Mesodermal cell (in vitro differentiated cells): ENCODE measurements around the gene PRAMEF13.
"Not testable (repeated sequence)": the region's sequence is repeated elsewhere in the genome, so short reads cannot be mapped to it uniquely, and the experiment has no call there.

ENCODE experiments used
- H3K27ac ChIP-seq: 2 replicates; pipeline ENCODE4 v1.7.0; 2013; ENCODE audit warnings: mild to moderate bottlenecking, low read depth, low read length, moderate library complexity; ENCODE audit not compliant: severe bottlenecking
- H3K36me3 ChIP-seq: 2 replicates; pipeline ENCODE4 v1.7.1; 2013; ENCODE audit warnings: mild to moderate bottlenecking, low read length, moderate library complexity; ENCODE audit not compliant: control insufficient read depth, insufficient read depth
- H3K4me1 ChIP-seq: one replicate; pipeline ENCODE4 v1.7.1; 2013; ENCODE audit warnings: mild to moderate bottlenecking, low read length; ENCODE audit not compliant: insufficient read depth, control insufficient read depth, poor library complexity, severe bottlenecking
- H3K4me3 ChIP-seq: 2 replicates; pipeline ENCODE4 v1.7.0; 2013; ENCODE audit warnings: low read length, control low read depth, mild to moderate bottlenecking; ENCODE audit not compliant: insufficient read depth, poor library complexity, severe bottlenecking; ENCODE audit errors: extremely low read depth
- H3K9me3 ChIP-seq: 2 replicates; pipeline ENCODE4 v1.7.1; 2013; ENCODE audit warnings: mild to moderate bottlenecking, low read length, moderate library complexity; ENCODE audit not compliant: control insufficient read depth
- WGBS, 2 experiments: methylation state at CpG; one replicate each; pipeline ENCODE4 v1.1.5; 2013; ENCODE audit warnings: missing lambda C conversion rate in 2 of 2; ENCODE audit not compliant: insufficient coverage in 2 of 2; 5-methylcytosine and 5-hydroxymethylcytosine counted together

Gene PRAMEF13

DNA sequence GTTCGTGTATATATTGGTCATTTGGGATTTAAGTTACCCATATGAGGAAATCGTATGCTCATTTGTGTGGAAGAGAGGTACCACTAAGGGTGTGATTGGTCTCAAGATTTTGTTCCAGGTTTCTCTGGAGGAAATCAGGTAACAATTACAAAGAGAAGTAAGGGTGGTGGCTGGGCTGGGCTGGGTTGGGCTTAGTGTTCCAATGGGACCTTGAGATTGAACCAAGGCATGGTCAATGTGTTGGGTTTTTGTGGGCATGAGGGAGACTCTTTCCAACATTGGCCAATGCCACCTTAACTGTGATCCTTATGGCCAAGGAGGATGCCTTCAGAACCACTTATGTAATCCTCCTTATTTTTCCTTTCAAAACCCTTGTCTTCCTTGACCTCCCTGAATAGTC lies 29.4 kb upstream of the PRAMEF13 start:
- 67 to 75% methylated on average over 2 of the region's 2 CpGs for WGBS, 2 experiments
- peaks cover 70% of the 10 kb centered on the region for H3K9me3 ChIP-seq
- not testable (repeated sequence) for H3K4me3 ChIP-seq, H3K36me3 ChIP-seq, H3K27ac ChIP-seq, H3K4me1 ChIP-seq

DNA sequence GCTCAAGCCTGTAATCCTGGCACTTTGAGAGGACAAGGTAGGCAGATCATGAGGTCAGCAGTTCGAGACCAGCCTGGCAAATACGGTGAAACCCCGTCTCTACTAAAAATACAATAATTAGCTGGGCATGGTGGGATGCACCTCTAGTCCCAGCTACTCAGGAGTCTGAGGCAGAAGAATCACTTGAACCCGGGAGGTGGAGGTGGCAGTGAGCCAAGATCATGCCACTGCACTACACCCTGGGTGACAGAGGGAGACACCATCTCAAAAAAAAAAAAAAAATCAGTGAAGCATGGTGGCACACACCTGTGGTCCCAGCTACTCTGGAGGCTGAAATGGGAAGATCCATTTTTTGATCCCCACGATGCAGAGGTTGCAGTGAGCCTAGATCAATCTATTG lies 28.9 kb upstream of the PRAMEF13 start:
- not testable (repeated sequence) for H3K4me1 ChIP-seq, H3K27ac ChIP-seq, H3K36me3 ChIP-seq, H3K4me3 ChIP-seq
- H3K9me3 ChIP-seq: peaks cover 67% of the 10 kb centered on the region
- 73 to 85% methylated on average over 4 to 5 of the region's 5 CpGs for WGBS, 2 experiments

DNA sequence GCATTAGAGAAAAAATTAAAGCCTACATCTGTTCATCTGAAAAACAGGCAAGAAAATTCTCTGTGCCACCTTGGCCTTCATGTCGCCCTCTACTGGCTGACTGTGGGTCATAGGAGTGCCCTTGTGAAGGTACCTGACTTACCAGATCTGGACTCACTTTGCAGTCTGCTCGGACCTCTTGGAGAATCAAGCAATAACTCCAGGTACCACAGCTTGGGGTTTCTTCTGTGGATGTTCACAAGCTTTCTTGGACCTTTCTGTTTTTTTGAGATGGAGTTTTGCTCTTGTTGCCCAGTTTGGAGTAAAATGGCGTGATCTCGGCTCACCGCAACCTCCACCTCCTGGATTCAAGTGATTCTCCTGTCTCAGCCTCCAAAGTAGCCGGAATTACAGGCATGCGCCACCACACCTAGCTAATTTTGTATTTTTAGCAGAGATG lies 27.2 kb upstream of the PRAMEF13 start:
- WGBS, 2 experiments: 63 to 68% methylated on average over 7 of the region's 7 CpGs
- Histone ChIP-seq H3K4me3 (no peak overlapping the region), H3K9me3 (peaks cover 59% of the 10 kb centered on the region)

DNA sequence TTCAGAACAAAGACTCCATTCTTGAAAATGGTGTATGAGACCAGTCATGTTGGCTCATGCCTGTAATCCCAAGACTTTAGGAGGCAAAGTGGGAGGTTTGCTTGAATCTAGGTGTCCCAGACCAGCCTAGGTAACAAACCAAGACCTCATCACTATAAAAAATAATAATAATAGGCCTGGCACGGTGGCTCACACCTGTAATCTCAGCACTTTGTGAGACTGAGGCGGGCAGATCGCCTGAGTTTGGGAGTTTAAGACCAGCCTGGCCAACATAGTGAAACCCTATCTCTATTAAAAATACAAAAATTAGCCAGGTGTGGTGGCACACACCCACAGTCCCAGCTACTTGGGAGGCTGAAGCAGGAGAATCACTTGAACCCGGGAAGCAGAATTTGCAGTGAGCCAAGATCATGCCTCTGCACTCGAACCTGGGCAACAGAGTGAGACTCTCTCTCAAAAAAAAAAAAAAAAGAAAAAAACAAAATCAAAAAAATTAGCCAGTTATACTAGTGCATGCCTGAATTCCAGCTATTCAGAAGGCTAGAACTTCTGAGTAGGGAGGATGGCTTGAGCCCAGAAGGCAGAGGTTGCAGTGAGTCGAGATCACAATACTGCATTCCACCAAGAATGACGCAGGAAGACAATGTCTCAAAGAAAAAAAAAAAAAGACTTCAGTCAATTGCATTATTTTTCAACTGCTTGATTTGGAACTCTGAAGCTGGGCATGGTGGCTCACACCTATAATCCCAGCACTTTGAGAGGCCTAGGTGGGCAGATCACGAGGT lies 26.3 kb upstream of the PRAMEF13 start:
- not testable (repeated sequence) for H3K27ac ChIP-seq, H3K4me3 ChIP-seq, H3K4me1 ChIP-seq, H3K36me3 ChIP-seq
- H3K9me3 ChIP-seq: peaks cover 52% of the 10 kb centered on the region
- WGBS, 2 experiments: 53 to 61% methylated on average over 7 to 8 of the region's 8 CpGs

More for the DNA sequence above, 27.2 kb upstream of the PRAMEF13 start:
- no peak overlapping the region for H3K27ac ChIP-seq
- H3K36me3 ChIP-seq: no peaks in the 10 kb centered on the region
- H3K4me1 ChIP-seq: no peaks in the 10 kb centered on the region

DNA sequence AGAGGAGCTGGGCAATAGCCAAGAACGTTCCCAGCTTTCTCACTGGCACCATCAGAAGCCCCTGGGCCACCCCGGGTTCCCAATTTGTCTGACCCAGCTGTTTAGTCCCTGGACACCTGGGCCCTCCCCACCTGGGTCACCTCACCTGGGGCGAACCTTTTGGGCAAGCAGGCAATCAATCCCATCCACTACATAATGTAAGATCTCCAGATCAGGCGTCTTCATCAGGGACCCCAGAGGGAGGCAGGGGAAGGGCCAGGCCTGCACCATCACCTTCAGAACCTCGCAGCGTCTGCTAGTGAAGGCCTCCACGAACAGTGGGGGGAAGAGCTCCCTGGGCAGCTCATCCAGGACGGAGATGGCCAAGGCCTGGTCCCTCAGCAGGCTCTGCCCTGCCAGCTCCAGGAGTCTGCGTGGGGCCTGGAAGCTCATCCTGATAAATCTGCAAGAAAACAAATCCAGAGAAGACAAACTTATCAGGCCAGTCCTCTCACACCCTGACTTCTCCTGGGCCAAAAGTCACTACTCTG lies 24.5 kb upstream of the PRAMEF13 start, which contains the start of gene PRAMEF18:
TSS of gene PRAMEF18 (minus strand) at position 480 of the 530 bp plus-strand sequence. CDS start at position 432, 48 bp downstream.
- H3K4me1 ChIP-seq, H3K4me3 ChIP-seq, H3K36me3 ChIP-seq, H3K27ac ChIP-seq: not testable (repeated sequence)
- H3K9me3 ChIP-seq: peaks cover 42% of the 10 kb centered on the region
- WGBS, 2 experiments: 52 to 65% methylated on average over 5 to 6 of the region's 9 CpGs

DNA sequence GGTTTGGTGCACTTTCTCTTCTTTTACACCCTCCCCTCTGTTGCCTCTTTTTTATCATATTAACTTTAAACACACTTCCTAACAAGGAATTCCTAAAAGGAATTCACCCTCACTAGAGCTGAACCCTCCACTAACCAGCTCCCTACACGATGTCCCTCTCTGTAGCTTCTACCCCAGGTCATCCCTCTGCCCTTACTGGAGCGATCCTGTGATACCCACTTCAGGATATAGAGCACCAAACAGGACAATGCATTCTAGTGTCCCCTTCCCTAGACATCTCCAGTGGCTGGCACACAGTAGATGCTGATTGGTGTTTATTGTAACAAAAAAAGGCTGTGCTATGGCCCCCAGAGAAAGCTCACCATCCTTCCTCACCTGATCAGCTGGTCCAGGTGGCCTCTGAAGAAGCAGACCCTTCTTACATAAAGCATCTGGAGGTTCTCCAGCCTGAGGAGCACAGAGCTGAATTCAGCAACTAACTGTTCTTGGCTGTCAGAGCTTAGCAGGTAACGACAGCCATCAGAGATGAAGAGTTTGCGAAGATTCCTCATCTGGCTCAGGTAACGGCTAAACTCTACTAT lies 23.4 kb upstream of the PRAMEF13 start:
- WGBS, 2 experiments: 62 to 72% methylated on average over 4 to 5 of the region's 5 CpGs
- no peaks in the 10 kb centered on the region for H3K36me3 ChIP-seq
- no peaks in the 10 kb centered on the region for H3K4me1 ChIP-seq
- peaks cover 40% of the 10 kb centered on the region for H3K9me3 ChIP-seq
- no peak overlapping the region for H3K27ac ChIP-seq
- no peak overlapping the region for H3K4me3 ChIP-seq

DNA sequence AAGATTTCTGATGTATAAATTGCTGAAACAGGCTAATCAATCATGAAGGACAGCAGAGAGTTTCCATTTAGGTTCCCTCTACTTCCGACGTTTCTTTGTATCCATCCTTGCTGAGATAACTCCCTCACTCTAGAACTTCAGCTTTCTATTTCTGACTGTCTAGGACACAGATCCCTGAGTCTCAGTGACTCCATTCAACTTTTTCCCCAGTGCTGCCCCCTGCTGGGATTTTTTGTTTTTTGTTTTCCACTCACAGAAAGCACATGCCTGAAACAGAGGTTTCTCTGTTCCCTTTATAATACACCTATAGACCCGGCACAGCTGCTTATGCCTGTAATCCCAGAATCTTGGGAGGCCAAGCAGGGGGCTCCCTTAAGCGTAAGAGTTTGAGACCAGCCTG lies 21.6 kb upstream of the PRAMEF13 start:
- H3K4me1 ChIP-seq, H3K27ac ChIP-seq, H3K36me3 ChIP-seq, H3K4me3 ChIP-seq: not testable (repeated sequence)
- no CpG with 5 or more reads among the region's 4 CpGs for WGBS, 2 experiments
- peaks cover 25% of the 10 kb centered on the region for H3K9me3 ChIP-seq

DNA sequence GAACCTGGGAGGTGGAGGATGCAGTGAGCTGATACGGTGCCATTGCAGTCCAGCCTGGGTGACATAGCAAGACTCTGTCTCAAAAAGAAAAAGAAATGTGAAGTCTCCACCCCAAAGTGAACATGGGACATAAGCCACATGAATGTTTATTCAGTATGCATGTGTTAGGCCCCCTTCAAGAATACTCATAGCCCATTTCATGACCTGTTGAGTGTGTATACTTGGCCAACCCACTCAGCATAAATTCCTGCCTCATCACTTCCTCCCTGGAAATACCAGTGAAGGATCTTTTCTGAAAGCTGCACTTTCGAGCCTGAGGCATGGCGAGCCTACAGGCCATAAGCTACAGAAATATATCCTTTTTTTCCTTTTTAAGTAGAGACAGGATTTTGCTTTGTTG lies 18.0 kb upstream of the PRAMEF13 start:
- H3K27ac ChIP-seq, H3K4me3 ChIP-seq, H3K4me1 ChIP-seq, H3K36me3 ChIP-seq, H3K9me3 ChIP-seq: not testable (repeated sequence)
- no CpG with 5 or more reads among the region's 3 CpGs for WGBS, 2 experiments

DNA sequence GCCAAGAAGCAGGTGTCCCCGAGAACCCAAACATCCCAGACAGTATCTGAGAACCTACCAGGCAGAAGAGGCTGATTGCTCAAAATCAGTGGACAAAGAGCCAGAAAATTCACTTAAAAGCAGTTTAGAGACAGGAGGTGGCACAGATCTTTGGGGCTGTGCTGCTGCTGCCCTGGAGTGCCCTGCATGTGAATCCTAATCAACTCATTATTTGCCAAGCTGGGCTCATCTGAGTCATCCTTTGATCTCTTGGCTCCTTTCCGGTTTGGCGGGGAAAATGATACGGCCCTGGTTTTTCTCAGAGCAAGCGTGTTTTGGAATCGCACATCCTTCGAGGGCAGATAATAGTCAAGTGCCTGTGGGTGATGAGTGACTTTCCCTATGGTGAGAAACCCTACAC lies 15.4 kb upstream of the PRAMEF13 start:
- not testable (repeated sequence) for H3K9me3 ChIP-seq, H3K27ac ChIP-seq, H3K4me1 ChIP-seq, H3K4me3 ChIP-seq, H3K36me3 ChIP-seq
- no CpG with 5 or more reads among the region's 7 CpGs for WGBS, 2 experiments

DNA sequence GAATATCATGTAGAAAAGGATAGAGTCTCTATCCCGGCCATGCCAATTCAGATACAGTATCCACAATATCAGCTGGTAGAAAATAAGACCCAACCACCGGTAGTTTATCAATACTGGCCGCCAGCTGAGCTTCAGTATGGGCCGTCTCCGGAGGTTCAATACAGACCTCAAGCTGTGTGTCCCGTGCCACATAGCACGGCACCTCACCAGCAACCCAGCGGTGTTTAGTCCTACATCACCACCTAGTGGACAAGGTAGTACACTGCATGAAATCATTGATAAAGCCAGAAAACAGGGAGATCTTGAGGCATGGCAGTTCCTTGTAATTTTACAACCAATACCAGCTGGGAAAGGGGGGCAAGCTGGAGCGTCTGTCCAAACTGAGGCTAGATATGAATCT lies 7.5 kb upstream of the PRAMEF13 start:
- not testable (repeated sequence) for H3K27ac ChIP-seq, H3K36me3 ChIP-seq, H3K4me3 ChIP-seq, H3K4me1 ChIP-seq, H3K9me3 ChIP-seq
- WGBS, 2 experiments: no CpG with 5 or more reads among the region's 9 CpGs

DNA sequence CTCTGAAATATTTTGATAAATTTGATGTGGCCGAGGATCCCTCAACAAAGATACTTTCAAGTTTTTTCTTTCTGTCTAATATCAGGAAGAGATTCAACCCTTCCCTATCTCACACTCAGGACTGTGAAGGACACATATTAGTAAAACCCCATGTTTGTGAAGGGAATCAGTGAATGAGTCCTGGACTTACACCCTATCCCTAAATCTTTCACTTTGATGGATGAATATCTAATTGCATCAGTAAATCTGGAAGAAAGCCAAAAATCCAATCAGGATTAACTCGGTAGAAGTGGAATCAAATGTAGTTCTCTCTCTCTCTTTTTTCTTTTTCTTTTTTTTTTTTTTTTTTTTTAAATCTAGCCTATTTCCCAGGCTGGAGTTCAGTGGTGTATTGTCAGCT lies 29.7 kb downstream of the PRAMEF13 start, which contains the start of gene PRAMEF9:
TSS of gene PRAMEF9 (plus strand) at position 301 of the 400 bp plus-strand sequence. CDS start 3,433 bp downstream, outside the sequence.
- not testable (repeated sequence) for H3K4me1 ChIP-seq, H3K4me3 ChIP-seq, H3K36me3 ChIP-seq, H3K9me3 ChIP-seq, H3K27ac ChIP-seq
- WGBS, 2 experiments: no CpG with 5 or more reads among the region's 2 CpGs
